HEK293T (cell line): ENCODE data around the gene TMEM37.

ENCODE experiments used
- CTCF ChIA-PET: fragments of 350-600 bp; formaldehyde crosslinking; extraction: SDS; loops from one replicate; lab custom pipeline; 2021; ENCODE audit warnings: antibody characterized with exemption, inconsistent platforms; lab: Yijun Ruan, JAX
- POLR2A ChIA-PET: fragments of 350-600 bp; formaldehyde crosslinking; extraction: SDS; loops from one replicate; lab custom pipeline; 2020; ENCODE audit warnings: antibody characterized with exemption, inconsistent platforms; lab: Yijun Ruan, JAX
- DNase-seq: peaks from one replicate; pipeline ENCODE4 v3.0.0; 2012; ENCODE audit warnings: mixed read lengths; ENCODE audit errors: extremely low spot score
- ARNT ChIP-seq: fragments of 450-650 bp; IDR thresholded peaks from 2 replicates; pipeline ENCODE4 v1.6.1; 2017; ENCODE audit warnings: mild to moderate bottlenecking
- BHLHE40 ChIP-seq: fragments of 450-650 bp; IDR thresholded peaks from 2 replicates; pipeline ENCODE4 v1.6.1; 2016; ENCODE audit warnings: mild to moderate bottlenecking, moderate library complexity, borderline replicate concordance
- CTBP1 ChIP-seq: fragments of 450-650 bp; IDR thresholded peaks from 2 replicates; pipeline ENCODE4 v1.6.1; 2016; ENCODE audit warnings: borderline replicate concordance
- ELF4 ChIP-seq: fragments of 450-650 bp; IDR thresholded peaks from 2 replicates; pipeline ENCODE4 v1.6.1; 2017; ENCODE audit warnings: antibody characterized with exemption
- FOXA1 ChIP-seq: fragments of 450-650 bp; IDR thresholded peaks from 2 replicates; pipeline ENCODE4 v1.6.1; 2016; ENCODE audit warnings: mild to moderate bottlenecking
- FOXK2 ChIP-seq: fragments of 450-650 bp; IDR thresholded peaks from 2 replicates; pipeline ENCODE4 v1.6.1; 2016; ENCODE audit warnings: mild to moderate bottlenecking
- FOXM1 ChIP-seq: fragments of 450-650 bp; IDR thresholded peaks from 2 replicates; pipeline ENCODE4 v1.6.1; 2017; ENCODE audit warnings: mild to moderate bottlenecking, borderline replicate concordance
- HDGF ChIP-seq: fragments of 450-650 bp; IDR thresholded peaks from 2 replicates; pipeline ENCODE4 v1.6.1; 2017; ENCODE audit warnings: antibody characterized with exemption, borderline replicate concordance
- L3MBTL2 ChIP-seq: fragments of 450-650 bp; conservative IDR thresholded peaks from 2 replicates; pipeline ENCODE4 v1.6.1; 2016; ENCODE audit warnings: mild to moderate bottlenecking
- LEF1 ChIP-seq: fragments of 450-650 bp; IDR thresholded peaks from 2 replicates; pipeline ENCODE4 v1.6.1; 2017; ENCODE audit warnings: mild to moderate bottlenecking, borderline replicate concordance
- NFRKB ChIP-seq: fragments of 450-650 bp; IDR thresholded peaks from 2 replicates; pipeline ENCODE4 v1.6.1; 2016; ENCODE audit warnings: mild to moderate bottlenecking, moderate library complexity
- SP1 ChIP-seq: fragments of 450-650 bp; IDR thresholded peaks from 2 replicates; pipeline ENCODE4 v1.6.1; 2017
- SUZ12 ChIP-seq: fragments of 450-650 bp; IDR thresholded peaks from 2 replicates; pipeline ENCODE4 v1.6.1; 2016; ENCODE audit warnings: mild to moderate bottlenecking
- TARDBP ChIP-seq: fragments of 450-650 bp; IDR thresholded peaks from 2 replicates; pipeline ENCODE4 v1.6.1; 2016
- ZNF384 ChIP-seq: fragments of 450-650 bp; IDR thresholded peaks from 2 replicates; pipeline ENCODE4 v1.6.1; 2016
- TF ChIP-seq, protein P1 (sequence below): fragments of 450-650 bp; IDR thresholded peaks from 2 replicates; pipeline ENCODE4 v1.6.1; 2016

The TMEM37 gene

GRCh38 chr2:119431155-119431975, at the start of gene TMEM37:
TSS of gene TMEM37 (plus strand) at chr2:119431854. CDS start at chr2:119431904, 50 bp downstream.
- DNase-seq, result peak; percentile 85
- CTCF ChIA-PET, result no interaction called here
- POLR2A ChIA-PET, result interaction anchor here (1.5 to 1.6 kb wide), 2 partner anchors 9 to 10 kb away, joined by 3 to 4 read pairs; no protein-coding TSS in a partner anchor
- TF ChIP-seq SP1 (no peak), L3MBTL2 (peak; percentile 36; the same call in 1 of the 2 replicates), BHLHE40 (no peak), HDGF (no peak), TARDBP (no peak), ARNT (no peak), LEF1 (no peak)

DNA sequence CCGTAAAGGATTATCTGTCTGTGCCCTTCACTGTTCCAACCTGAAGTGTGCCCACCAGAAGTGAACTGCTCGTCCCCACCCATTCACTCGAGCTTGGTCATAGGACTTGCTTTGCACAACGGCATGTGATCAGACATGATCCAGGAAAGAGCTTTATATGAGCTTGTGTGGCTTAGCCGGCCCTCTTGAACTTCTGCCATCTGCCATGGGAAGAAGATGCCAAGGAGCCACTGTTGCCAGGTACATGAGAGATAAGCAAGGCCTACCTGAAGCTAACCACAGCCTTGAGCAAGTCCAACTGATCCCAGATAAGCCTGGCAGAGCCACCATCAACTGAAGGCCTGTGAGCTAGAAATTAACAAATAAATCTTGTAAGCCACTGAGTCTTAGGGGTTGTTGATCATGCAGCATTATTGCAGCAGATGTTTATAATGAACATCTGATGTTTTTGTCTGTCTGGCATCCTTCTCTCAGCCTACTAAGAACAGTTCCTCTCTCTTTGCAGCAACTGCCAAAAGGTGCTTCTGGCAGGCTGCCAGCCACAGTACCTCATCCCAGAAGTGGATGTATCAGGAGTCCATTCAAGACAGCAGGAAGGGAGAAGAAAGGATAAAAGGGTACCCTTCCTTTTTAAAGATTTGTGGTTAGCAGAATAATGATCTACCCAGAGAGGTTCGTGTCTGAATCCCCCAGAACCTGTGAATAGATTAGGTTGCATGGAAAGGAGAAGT, 48.1 kb upstream of the TMEM37 start:
- ChIA-PET POLR2A (interaction anchor here (1.4 kb wide), 1 partner anchor 17 kb away, joined by 5 read pairs; the partner anchor contains the start of genes C2orf76 and DBI), CTCF (no interaction called here)
- no peak for DNase-seq
- TF ChIP-seq ARNT (no peak), ZNF384 (no peak), FOXM1 (no peak), FOXA1 (no peak), ELF4 (no peak), HDGF (no peak), SUZ12 (no peak), BHLHE40 (no peak), SP1 (no peak), NFRKB (no peak), CTBP1 (no peak), TARDBP (no peak), LEF1 (no peak), L3MBTL2 (no peak), FOXK2 (no peak)
- TF ChIP-seq, protein P1, sequence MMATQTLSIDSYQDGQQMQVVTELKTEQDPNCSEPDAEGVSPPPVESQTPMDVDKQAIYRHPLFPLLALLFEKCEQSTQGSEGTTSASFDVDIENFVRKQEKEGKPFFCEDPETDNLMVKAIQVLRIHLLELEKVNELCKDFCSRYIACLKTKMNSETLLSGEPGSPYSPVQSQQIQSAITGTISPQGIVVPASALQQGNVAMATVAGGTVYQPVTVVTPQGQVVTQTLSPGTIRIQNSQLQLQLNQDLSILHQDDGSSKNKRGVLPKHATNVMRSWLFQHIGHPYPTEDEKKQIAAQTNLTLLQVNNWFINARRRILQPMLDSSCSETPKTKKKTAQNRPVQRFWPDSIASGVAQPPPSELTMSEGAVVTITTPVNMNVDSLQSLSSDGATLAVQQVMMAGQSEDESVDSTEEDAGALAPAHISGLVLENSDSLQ, result no peak

DNA sequence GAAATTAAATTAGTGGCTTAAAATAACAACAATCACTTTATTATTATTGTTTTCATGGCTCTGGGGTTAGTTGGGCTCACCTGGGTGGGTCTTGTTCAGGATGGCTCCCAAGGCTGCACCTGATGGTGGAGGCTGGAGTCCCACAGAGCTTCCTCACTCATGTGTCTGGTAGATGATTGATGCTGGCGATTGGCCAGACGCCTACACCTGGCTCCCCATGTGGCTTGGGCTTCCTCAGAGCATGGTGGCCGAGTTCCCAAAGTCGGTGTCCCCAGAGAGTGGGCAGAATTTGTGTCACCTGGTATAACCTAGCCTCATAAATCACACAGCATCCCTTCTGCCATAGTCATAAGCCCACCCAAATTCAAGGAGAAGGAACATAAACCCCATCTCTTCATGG, 46.7 kb upstream of the TMEM37 start:
- no peak for DNase-seq
- TF ChIP-seq FOXK2 (no peak), ARNT (no peak), HDGF (no peak), ELF4 (no peak), TARDBP (no peak), FOXA1 (no peak)
- POLR2A ChIA-PET, result no interaction called here
- CTCF ChIA-PET, result no interaction called here

- CTCF ChIA-PET, result no interaction called here
- TF ChIP-seq SP1 (no peak), TARDBP (no peak), HDGF (no peak), FOXK2 (no peak), CTBP1 (no peak), L3MBTL2 (no peak), NFRKB (no peak), ARNT (no peak)
- TF ChIP-seq, protein P1, result no peak
- POLR2A ChIA-PET, result no interaction called here
- DNase-seq, result no peak
Observed at GRCh38 chr2:119385466-119385865, 46.2 kb upstream of the TMEM37 start.

DNA sequence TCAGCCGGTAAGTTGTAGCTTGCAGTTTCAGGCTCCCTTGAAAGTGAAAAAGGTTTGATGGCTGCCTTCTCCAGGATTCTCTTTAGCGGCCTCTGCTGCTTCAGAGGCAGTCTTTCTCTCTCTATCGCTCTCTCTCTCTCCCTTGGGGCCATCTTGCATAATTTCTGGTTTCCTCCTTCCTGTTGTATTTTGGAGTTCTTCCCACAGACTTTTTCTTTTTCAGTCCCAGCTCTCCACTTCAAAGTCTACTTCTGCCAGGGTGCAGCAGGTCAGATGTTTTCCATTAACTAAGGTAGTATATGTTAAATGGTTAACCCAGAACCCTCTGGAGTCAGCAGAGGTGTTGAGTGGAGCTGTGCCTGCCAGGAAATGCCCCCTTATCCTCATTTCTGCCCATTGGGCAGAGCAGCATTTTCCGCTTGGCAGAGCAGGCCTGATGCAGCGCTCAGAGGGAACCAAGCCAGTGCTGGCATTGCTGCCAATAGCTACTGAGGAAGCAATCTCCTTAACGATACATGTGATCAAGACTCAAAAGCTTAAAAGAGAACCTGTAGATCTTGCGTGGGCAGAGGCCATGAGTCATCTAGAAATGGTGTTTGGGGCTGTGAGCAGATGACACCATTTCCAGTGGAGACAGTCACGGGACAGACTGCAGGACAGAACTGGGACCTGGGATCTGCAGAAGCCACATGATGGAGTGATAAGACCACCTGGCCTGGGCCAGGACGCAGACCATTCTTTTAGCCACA, 44.1 kb upstream of the TMEM37 start:
- CTCF ChIA-PET, result no interaction called here
- POLR2A ChIA-PET, result no interaction called here
- TF ChIP-seq TARDBP (no peak), LEF1 (no peak), SUZ12 (no peak), ZNF384 (no peak), BHLHE40 (no peak), L3MBTL2 (no peak), HDGF (no peak), CTBP1 (no peak), FOXK2 (no peak), ELF4 (no peak), SP1 (no peak), FOXA1 (no peak), NFRKB (no peak), ARNT (no peak), FOXM1 (no peak)
- TF ChIP-seq, protein P1, result no peak
- DNase-seq, result no peak
